ENCODE data around the gene BICRA.
A peak's percentile ranks its signal among the peaks of the same experiment; 100 is the strongest.

The BICRA gene

DNA sequence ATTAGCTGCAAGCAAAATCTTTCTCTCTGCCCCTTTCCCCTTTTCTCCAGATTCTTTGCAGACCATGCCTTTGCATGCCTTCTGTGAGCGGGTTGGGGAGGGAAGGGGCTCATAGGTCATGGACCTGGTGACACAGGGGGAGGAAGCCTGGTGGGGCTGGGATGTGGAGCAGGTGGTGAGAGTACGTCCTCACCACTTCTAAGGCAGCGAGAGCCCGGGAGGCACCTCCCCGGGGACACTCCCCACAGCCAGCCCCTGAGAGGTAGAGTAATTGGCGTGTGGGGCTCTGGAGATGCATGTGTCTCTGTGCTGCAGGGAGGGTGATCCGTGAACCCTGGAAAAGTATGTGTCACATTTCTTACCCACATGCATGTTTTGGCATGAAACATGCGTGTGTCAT is 61.8 kb downstream of the BICRA start:
- H3K4me3 Mint-ChIP-seq = no peak overlapping the region
- ATAC-seq (replicated peaks) (no peak), DNase-seq (no peak)
- peaks cover 30% of the 10 kb centered on the region for H3K36me3 Mint-ChIP-seq (ENCODE audit: insufficient read depth)
- H3K4me1 Mint-ChIP-seq (ENCODE audit: low read depth in 2 of 2) = peaks cover 6 to 11% of the 10 kb centered on the region in 2 donors
- peak overlapping the region; percentile 39 to 60 for H3K27ac Mint-ChIP-seq
- no peaks in the 10 kb centered on the region for H3K9me3 Mint-ChIP-seq
- no peaks in the 10 kb centered on the region for H3K27me3 Mint-ChIP-seq

DNA sequence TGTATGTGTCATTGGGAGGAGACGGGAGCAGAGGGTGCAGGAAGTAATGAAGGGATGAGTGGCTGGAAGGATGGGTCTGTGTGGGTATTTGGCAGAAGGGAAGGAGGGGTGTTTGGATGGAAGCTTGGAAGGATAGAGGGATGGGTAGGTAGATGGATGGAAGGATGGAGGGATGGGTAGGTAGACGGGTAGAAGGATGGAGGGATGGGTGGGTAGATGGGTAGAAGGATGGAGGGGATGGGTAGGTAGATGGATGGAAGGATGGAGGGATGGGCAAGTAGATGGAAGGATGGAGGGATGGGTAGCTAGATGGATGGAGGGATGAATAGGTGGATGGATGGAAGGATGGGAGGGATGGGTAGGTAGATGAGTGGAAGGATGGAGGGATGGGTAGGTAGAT is 62.6 kb downstream of the BICRA start:
- Mint-ChIP-seq H3K4me3 (no peak overlapping the region), H3K9me3 (no peaks in the 10 kb centered on the region), H3K36me3 (ENCODE audit: insufficient read depth) (peaks cover 30% of the 10 kb centered on the region), H3K4me1 (ENCODE audit: low read depth in 2 of 2) (peaks cover 5 to 10% of the 10 kb centered on the region in 2 donors), H3K27me3 (no peaks in the 10 kb centered on the region), H3K27ac (peak overlapping the region; percentile 39 to 77)
- no peak for ATAC-seq (replicated peaks)
- no peak for DNase-seq

DNA sequence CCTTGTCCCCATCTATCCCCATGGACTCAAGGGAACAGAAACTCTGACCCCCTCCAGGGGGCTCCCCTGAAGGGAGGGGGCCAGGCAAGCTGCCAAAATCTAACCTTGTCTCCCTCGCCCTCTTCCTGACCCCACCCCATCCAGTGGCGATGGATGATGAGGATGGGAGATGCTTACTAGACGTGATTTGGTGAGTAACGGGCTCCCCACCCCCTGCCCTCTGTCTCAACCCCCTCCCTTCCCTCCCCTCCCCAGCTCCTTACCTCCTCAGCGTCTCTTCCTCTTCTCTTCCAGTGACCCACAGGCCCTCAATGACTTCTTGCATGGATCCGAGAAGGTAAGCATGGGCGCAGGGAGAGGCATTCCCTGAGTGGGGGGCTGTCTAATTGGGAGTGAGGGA is 64.5 kb downstream of the BICRA start:
- H3K27me3 Mint-ChIP-seq = no peaks in the 10 kb centered on the region
- peaks cover 32% of the 10 kb centered on the region for H3K36me3 Mint-ChIP-seq (ENCODE audit: insufficient read depth)
- no peak for DNase-seq
- ATAC-seq (replicated peaks) = no peak
- peaks cover 5 to 8% of the 10 kb centered on the region in 2 donors for H3K4me1 Mint-ChIP-seq (ENCODE audit: low read depth in 2 of 2)
- H3K27ac Mint-ChIP-seq = peak overlapping the region in 1 of 2 donors; percentile 63
- H3K9me3 Mint-ChIP-seq = no peaks in the 10 kb centered on the region
- H3K4me3 Mint-ChIP-seq = no peak overlapping the region

DNA sequence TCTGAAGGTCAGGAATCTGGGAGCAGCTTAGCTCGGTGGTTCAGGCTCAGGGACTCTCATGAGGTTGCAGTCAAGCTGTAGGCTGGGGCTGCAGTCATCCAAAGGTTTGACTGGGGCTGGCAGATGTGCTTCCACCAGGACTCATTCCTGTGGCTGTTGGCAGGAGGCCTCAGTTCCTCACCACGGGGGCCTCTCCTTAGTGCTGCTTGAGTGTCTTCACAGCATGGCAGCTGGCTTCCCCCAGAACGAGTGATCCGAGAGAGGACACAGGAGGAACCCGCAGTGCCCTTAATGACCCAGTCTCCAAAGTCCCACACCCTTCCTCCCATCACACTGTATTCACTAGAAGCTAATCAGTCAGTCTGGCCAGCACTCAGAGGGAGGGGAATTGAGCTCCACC is 65.6 kb downstream of the BICRA start:
- Mint-ChIP-seq H3K27me3 (no peaks in the 10 kb centered on the region), H3K9me3 (no peaks in the 10 kb centered on the region), H3K4me1 (ENCODE audit: low read depth in 2 of 2) (peaks cover 5 to 8% of the 10 kb centered on the region in 2 donors), H3K27ac (no peak overlapping the region), H3K4me3 (no peak overlapping the region), H3K36me3 (ENCODE audit: insufficient read depth) (peaks cover 35% of the 10 kb centered on the region)
- no peak for ATAC-seq (replicated peaks)
- no peak for DNase-seq

DNA sequence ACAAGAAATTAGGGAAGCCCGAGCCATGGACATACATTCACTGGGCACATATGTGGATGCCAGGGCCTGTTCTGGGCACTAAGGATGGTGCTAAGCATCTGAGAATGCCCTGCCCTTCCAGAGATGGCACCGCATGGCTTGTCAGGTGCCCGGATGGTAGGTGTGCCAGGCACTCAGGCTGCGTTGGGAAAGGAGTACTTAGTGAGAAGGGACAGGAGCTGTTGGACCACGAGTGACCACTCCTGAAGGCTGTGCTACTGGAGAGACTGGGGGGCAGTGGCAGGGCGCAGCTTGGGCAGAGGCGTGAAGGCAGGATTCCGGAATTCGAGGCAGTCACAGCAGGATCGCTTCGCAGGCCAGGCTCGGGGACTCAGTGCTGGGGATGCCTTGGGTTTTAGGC is 66.3 kb downstream of the BICRA start:
- ATAC-seq (replicated peaks) (no peak), DNase-seq (no peak)
- Mint-ChIP-seq H3K27me3 (no peaks in the 10 kb centered on the region), H3K9me3 (no peaks in the 10 kb centered on the region), H3K4me1 (ENCODE audit: low read depth in 2 of 2) (peaks cover 5 to 8% of the 10 kb centered on the region in 2 donors), H3K27ac (no peak overlapping the region), H3K4me3 (no peak overlapping the region), H3K36me3 (ENCODE audit: insufficient read depth) (peaks cover 29% of the 10 kb centered on the region)

DNA sequence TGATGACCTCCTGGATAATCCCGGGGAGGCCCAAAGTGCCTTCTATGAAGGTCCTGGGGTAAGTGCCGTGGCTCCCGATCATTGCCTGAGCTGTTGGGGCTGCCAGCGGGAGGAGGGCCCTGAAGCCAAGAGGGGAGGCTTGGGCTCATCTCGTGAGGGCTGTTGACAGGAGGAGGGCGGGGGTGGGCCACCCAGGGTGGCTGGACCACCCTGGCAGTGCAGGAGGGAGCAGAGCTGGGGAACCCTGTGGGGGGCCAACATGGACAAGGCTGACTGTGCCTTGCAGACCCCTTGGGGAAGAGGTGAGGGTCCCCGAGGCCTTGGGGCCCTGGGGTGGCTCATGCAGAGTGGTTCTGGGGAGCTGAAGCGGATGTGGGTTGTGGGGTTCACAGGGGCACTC is 66.9 kb downstream of the BICRA start:
- H3K36me3 Mint-ChIP-seq (ENCODE audit: insufficient read depth) = peaks cover 26% of the 10 kb centered on the region
- no peaks in the 10 kb centered on the region for H3K9me3 Mint-ChIP-seq
- H3K27me3 Mint-ChIP-seq = no peaks in the 10 kb centered on the region
- H3K4me3 Mint-ChIP-seq = no peak overlapping the region
- DNase-seq (no peak), ATAC-seq (replicated peaks) (no peak)
- H3K4me1 Mint-ChIP-seq (ENCODE audit: low read depth in 2 of 2) = peaks cover 5 to 6% of the 10 kb centered on the region in 2 donors
- H3K27ac Mint-ChIP-seq = no peak overlapping the region

DNA sequence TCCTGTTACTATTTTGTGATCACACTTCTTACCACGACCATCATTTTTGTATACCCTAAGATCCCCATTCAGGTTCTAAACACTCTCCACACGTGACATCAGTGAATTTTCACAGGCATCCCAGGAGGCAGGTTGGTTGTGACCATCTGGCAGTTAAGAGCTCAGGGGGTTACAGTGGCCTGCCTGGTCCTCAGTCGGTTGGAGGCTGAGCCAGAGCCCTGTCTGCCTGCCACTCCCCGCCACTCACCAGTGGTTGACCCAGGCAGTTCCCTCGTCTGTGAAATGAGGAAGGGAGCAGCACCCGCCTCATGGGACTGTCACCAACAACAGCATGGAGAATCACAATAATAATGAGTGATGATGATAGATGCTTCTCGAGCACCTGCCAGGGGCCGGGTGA is 67.9 kb downstream of the BICRA start:
- Mint-ChIP-seq H3K4me1 (ENCODE audit: low read depth in 2 of 2) (peaks cover 3 to 10% of the 10 kb centered on the region in 2 donors), H3K9me3 (no peaks in the 10 kb centered on the region), H3K27me3 (no peaks in the 10 kb centered on the region), H3K27ac (no peak overlapping the region), H3K36me3 (ENCODE audit: insufficient read depth) (peaks cover 28% of the 10 kb centered on the region), H3K4me3 (no peak overlapping the region)
- DNase-seq (no peak), ATAC-seq (replicated peaks) (no peak)

DNA sequence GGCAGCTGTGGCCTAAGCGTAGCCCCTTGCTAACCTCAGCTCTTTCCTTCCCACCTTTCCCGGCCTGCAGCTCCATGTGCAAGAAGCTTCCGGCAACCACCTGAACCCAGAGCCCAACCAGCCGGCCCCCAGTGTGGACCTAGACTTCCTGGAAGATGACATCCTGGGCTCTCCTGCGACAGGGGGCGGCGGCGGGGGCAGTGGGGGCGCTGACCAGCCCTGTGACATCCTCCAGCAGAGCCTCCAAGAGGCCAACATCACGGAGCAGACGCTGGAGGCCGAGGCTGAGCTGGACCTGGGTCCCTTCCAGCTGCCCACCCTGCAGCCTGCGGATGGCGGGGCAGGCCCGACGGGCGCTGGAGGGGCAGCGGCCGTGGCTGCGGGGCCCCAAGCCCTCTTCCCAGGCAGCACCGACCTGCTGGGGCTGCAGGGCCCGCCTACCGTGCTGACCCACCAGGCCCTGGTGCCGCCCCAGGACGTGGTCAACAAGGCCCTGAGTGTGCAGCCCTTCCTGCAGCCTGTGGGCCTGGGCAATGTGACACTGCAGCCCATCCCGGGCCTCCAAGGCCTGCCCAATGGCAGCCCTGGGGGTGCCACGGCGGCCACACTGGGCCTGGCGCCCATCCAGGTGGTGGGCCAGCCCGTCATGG is 70.4 kb downstream of the BICRA start:
- no peaks in the 10 kb centered on the region for H3K9me3 Mint-ChIP-seq
- H3K27ac Mint-ChIP-seq = peak overlapping the region in 1 of 2 donors; percentile 19
- H3K27me3 Mint-ChIP-seq = no peaks in the 10 kb centered on the region
- peaks cover 3 to 5% of the 10 kb centered on the region in 2 donors for H3K4me1 Mint-ChIP-seq (ENCODE audit: low read depth in 2 of 2)
- peaks cover 22% of the 10 kb centered on the region for H3K36me3 Mint-ChIP-seq (ENCODE audit: insufficient read depth)
- DNase-seq (no peak), ATAC-seq (replicated peaks) (no peak)
- no peak overlapping the region for H3K4me3 Mint-ChIP-seq

DNA sequence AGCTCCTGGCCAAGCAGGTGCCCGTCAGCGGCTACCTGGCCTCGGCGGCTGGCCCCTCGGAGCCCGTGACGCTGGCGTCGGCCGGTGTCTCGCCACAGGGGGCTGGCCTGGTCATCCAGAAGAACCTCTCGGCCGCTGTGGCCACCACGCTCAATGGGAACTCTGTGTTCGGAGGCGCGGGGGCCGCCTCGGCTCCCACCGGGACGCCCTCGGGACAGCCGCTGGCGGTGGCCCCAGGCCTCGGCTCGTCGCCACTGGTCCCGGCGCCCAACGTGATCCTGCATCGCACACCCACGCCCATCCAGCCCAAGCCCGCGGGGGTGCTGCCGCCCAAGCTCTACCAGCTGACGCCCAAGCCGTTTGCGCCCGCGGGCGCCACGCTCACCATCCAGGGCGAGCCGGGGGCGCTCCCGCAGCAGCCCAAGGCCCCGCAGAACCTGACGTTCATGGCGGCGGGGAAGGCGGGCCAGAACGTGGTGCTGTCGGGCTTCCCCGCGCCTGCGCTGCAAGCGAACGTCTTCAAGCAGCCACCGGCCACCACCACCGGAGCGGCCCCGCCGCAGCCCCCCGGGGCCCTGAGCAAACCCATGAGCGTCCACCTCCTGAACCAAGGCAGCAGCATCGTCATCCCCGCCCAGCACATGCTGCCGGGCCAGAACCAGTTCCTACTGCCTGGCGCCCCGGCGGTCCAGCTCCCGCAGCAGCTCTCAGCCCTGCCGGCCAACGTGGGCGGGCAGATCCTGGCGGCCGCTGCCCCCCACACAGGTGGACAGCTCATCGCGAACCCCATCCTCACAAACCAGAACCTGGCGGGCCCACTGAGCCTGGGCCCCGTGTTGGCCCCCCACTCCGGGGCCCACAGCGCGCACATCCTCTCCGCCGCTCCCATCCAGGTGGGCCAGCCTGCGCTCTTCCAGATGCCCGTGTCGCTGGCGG is 71.3 kb downstream of the BICRA start:
- ATAC-seq (replicated peaks) = no peak
- no peak for DNase-seq
- Mint-ChIP-seq H3K36me3 (ENCODE audit: insufficient read depth) (peaks cover 27% of the 10 kb centered on the region), H3K27ac (no peak overlapping the region), H3K27me3 (no peaks in the 10 kb centered on the region), H3K4me3 (no peak overlapping the region), H3K9me3 (no peaks in the 10 kb centered on the region), H3K4me1 (ENCODE audit: low read depth in 2 of 2) (peaks cover 3 to 5% of the 10 kb centered on the region in 2 donors)

DNA sequence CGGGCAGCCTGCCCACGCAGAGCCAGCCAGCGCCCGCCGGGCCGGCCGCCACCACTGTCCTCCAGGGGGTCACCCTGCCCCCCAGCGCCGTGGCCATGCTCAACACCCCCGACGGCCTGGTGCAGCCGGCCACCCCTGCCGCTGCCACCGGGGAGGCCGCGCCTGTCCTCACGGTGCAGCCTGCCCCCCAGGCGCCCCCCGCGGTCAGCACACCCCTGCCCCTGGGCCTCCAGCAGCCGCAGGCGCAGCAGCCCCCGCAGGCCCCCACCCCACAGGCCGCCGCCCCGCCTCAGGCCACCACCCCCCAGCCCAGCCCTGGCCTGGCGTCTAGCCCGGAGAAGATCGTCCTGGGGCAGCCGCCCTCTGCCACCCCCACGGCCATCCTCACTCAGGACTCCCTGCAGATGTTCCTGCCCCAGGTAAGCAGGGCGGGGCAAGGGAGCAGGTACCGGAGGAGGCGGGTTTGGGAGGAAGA is 72.0 kb downstream of the BICRA start:
- peaks cover 3 to 5% of the 10 kb centered on the region in 2 donors for H3K4me1 Mint-ChIP-seq (ENCODE audit: low read depth in 2 of 2)
- no peaks in the 10 kb centered on the region for H3K27me3 Mint-ChIP-seq
- no peak overlapping the region for H3K4me3 Mint-ChIP-seq
- peaks cover 30% of the 10 kb centered on the region for H3K36me3 Mint-ChIP-seq (ENCODE audit: insufficient read depth)
- DNase-seq (no peak), ATAC-seq (replicated peaks) (no peak)
- H3K27ac Mint-ChIP-seq = no peak overlapping the region
- no peaks in the 10 kb centered on the region for H3K9me3 Mint-ChIP-seq

DNA sequence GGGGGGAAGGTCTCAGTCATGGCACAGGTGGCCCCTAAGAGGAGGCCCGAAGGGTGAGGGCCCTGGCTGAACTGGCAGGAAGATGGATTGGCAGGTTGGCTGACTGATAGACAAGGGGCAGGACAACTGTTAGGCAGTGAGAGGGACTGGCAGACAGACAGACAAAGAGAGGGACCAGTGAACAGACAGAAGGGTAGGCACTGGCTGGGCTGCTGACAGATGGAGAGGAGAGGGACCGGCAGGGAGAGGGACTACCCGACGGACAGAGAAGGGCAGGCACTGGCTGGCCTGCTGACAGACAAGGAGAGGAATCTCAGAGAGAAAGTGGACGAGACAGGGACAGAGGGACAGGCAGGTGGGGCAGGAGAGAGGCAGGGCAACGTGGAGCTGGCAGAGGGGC is 72.5 kb downstream of the BICRA start:
- no peaks in the 10 kb centered on the region for H3K27me3 Mint-ChIP-seq
- no peak for ATAC-seq (replicated peaks)
- H3K36me3 Mint-ChIP-seq (ENCODE audit: insufficient read depth) = peaks cover 32% of the 10 kb centered on the region
- H3K9me3 Mint-ChIP-seq = no peaks in the 10 kb centered on the region
- DNase-seq = no peak
- peak overlapping the region in 1 of 2 donors; percentile 13 for H3K27ac Mint-ChIP-seq
- H3K4me1 Mint-ChIP-seq (ENCODE audit: low read depth in 2 of 2) = peaks cover 3 to 5% of the 10 kb centered on the region in 2 donors
- H3K4me3 Mint-ChIP-seq = no peak overlapping the region

DNA sequence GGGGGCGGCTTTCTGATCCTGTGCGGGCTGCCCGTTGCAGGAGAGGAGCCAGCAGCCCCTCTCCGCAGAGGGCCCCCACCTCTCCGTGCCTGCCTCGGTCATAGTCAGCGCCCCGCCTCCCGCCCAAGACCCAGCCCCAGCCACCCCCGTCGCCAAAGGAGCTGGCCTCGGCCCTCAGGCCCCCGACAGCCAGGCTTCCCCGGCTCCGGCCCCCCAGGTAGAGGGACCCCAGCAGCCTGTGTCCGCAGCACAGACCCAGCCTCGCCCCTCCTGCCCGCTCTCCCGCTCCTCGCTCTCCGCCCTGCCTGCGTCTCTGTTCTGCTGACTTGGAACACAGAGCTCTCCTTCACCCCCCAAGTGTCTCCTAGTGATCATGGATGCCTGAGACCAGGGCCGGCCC is 73.0 kb downstream of the BICRA start:
- H3K27me3 Mint-ChIP-seq = no peaks in the 10 kb centered on the region
- DNase-seq = no peak
- H3K4me1 Mint-ChIP-seq (ENCODE audit: low read depth in 2 of 2) = peaks cover 3 to 5% of the 10 kb centered on the region in 2 donors
- H3K4me3 Mint-ChIP-seq = no peak overlapping the region
- H3K27ac Mint-ChIP-seq = peak overlapping the region in 1 of 2 donors; percentile 49
- H3K36me3 Mint-ChIP-seq (ENCODE audit: insufficient read depth) = peaks cover 32% of the 10 kb centered on the region
- ATAC-seq (replicated peaks) = no peak
- H3K9me3 Mint-ChIP-seq = no peaks in the 10 kb centered on the region

DNA sequence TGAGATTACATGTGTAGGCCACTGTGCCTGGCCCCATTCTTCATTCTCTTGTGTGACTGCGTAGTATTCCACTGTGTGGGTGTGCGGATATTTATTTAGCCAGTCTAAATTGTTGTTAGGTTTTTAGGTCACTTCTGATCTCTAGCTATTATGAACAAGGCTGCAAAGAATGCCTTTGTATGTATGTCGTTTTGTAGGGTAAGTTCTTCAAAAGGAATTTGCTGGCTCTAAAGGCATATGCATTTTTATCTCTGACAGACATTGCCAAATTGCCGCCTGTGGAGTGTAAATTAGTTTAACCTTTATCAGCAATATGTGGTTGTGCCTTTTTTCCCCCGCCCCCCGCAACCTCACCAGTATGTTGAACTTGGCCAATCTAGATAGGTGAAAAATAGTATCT is 74.0 kb downstream of the BICRA start:
- no peak overlapping the region for H3K4me3 Mint-ChIP-seq
- ATAC-seq (replicated peaks) (no peak), DNase-seq (no peak)
- peak overlapping the region in 1 of 2 donors; percentile 49 for H3K27ac Mint-ChIP-seq
- H3K27me3 Mint-ChIP-seq = no peaks in the 10 kb centered on the region
- peaks cover 32% of the 10 kb centered on the region for H3K36me3 Mint-ChIP-seq (ENCODE audit: insufficient read depth)
- peaks cover 3 to 6% of the 10 kb centered on the region in 2 donors for H3K4me1 Mint-ChIP-seq (ENCODE audit: low read depth in 2 of 2)
- no peaks in the 10 kb centered on the region for H3K9me3 Mint-ChIP-seq
